ENCODE data around the gene ACTR3. TPM values are rescaled to one million over a fixed set of nuclear protein-coding genes. Genes with fewer than 3 reads are reported as not detected.
"Not testable (repeated sequence)": the region's sequence is repeated elsewhere in the genome, so short reads cannot be mapped to it uniquely, and the experiment has no call there.

ACTR3 gene
- total RNA-seq, 1 donor from 2014 or later = 117 TPM

DNA sequence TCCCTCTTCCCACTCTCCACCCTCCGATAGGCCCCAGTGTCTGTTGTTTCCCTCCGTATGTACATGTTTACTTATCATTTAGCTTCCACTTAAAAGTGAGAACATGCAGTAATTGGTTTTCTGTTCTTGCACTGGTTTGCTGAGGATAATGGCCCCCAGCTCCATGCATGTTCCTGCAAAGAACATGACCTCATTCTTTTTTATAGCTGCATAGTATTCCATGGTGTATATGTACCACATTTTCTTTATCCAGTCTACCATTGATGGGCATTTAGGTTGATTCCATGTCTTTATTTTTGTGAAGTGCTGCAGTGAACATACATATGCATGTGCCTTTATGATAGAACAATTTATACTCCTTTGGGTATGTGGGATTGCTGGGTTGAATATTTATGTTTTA, 55.9 kb downstream of the ACTR3 start:
- intact Hi-C loops (cut with micrococcal nuclease); ATAC-seq; DNase-seq: not testable (repeated sequence)

DNA sequence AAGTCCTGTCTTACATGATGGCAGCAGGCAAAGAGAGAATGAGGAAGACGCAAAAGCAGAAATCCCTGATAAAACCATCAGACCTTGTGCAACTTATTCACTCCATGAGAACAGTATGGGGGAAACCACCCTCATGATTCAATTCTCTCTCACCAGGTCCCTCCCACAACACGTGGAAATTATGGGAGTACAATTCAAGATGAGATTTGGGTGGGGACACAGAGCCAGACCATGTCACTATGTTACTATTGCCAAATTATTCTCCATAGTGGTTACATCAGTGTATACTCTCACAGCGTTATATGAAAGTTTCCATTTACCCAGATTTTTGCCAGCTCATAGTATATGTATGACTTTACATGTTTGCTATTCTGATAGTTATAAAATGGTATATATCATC, 61.0 kb downstream of the ACTR3 start:
- intact Hi-C loops (cut with micrococcal nuclease); ATAC-seq; DNase-seq: not testable (repeated sequence)

DNA sequence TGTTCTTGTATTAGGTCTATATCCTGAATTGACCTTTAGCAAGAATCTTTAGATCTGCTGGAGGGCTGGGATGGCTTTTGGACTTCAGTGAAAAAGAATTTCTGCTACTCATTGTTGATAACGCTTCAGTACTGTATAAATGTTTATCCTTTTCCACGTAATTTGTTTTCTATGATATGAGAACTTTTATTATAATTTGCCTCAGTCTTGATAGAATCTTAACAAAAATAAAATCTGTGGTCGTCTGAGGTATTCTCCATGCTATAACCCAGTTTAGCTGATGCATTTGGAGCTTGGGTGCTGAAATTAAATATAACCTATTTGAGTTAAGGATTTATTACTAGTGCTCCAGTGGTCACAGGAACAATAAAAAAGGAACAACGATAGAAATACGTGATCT, 71.1 kb downstream of the ACTR3 start:
- intact Hi-C loops (cut with micrococcal nuclease) = no loop called here
- DNase-seq (no peak), ATAC-seq (no peak)

DNA sequence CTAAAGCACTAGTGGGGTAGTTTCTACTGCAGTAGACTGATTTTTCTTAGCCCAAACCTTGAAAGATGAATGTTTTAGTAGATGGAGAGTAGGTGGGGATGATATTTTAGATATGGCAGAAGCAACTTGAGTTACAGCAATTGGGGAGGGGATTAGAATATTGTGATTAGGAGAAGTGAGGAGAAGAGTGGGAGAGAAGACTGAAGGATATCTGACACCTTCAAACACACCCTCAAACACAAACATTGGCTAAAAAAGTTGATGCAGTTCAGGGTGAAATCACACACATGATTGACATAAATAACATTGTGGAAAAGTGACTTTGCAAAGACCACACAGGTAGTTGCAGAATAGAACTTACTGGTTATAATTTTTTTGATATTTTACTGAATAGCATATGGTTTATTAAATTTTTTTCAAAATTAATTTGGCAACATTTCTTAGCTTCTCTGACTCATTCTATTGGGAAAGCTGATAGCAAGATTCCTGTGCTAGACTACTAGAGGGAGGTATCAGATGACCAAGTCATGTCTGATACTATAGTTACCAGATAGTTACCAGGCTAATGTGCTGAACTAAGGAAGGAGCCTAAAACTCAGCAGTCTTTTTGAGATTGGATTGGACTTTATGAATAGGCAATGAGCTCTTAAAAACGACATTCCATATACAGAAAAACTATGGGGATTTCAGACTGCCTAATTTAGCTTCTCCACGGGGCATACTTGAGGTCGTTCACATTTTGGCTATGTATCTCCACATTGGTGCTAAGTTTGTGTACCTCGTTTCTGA, 73.0 kb downstream of the ACTR3 start:
- intact Hi-C loops (cut with micrococcal nuclease) = no loop called here
- DNase-seq = no peak
- peak; percentile 37 for ATAC-seq

DNA sequence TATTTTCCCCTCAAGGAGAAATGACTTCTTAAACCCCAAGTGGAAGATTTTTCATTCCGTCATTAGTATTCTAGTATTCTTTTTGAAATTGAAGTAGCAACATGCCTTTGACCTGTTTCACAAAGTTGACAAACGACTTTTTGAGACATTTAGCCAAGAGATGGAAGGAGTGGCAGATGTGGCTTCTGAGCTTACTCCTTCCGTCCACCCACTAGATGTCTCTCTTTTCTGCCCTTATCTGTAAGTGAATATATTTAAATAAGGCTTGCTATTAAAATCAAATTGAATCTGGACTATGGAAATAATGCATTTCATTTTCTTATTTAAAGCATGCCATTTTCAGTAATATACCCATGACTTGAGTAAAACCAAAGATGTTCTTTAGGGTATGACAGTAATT, 74.1 kb downstream of the ACTR3 start:
- intact Hi-C loops (cut with micrococcal nuclease) = no loop called here

DNA sequence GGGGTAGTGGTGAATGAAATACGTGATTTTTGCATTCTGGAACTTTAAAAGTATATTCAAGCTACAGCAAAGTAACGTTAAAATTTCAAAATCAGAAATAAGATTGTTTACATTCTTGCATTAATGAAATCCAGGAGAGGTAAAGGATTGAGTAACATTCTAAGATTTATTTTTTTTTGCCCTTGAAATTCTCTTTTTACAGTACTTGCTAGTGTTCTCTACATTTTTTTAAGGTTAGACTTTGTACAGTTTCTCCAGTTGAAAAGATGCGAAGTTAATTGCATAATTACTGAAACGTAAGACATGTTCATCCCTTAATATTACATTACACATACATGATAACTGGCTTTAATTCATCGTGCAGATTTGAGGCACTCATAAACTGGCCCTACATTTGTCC, 74.5 kb downstream of the ACTR3 start:
- ATAC-seq (no peak), DNase-seq (no peak)
- intact Hi-C loops (cut with micrococcal nuclease) = no loop called here

More for the DNA sequence above, 74.1 kb downstream of the ACTR3 start:
- no peak for ATAC-seq
- no peak for DNase-seq

DNA sequence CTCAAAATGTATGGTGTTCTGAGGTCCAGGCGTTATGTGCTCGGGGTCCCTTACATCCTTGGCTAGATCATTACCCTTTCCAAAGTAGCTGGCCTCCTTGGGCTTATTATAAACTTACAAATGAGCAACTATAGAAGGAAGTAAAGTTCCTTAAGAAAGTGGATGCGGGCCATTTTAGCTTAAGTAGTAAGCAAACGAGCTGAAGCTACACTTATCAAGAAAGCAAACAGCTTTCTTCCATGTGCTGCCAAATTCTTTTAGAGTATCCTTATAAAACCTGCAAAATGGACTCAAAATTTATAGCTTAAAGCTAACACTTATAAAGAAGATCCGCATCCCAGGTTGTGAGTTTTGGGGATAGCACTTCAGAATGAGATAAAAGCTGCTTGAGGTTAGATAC, 75.3 kb downstream of the ACTR3 start:
- intact Hi-C loops (cut with micrococcal nuclease) = no loop called here

DNA sequence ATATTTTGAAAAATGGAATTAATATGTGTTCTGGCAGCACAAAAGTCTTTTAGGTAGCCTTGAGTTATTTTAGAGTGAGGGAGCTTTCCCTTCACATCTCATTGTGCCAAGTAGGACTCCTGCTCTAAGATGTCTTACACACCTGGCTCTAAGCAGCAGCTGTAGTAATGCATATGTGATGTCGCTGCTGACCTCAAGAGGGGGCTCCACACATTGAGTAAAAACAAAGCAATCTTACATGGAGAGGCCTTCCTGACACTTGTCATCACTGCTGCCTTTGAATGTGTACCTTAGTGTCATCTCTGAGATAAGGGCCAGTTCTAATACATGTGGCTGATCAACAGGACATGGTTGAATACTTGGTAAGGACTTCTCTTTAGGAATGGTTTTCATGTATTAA, 75.8 kb downstream of the ACTR3 start:
- intact Hi-C loops (cut with micrococcal nuclease) = no loop called here
- DNase-seq (no peak), ATAC-seq (peak; percentile 57)

More for the DNA sequence above, 75.3 kb downstream of the ACTR3 start:
- DNase-seq (no peak), ATAC-seq (no peak)

DNA sequence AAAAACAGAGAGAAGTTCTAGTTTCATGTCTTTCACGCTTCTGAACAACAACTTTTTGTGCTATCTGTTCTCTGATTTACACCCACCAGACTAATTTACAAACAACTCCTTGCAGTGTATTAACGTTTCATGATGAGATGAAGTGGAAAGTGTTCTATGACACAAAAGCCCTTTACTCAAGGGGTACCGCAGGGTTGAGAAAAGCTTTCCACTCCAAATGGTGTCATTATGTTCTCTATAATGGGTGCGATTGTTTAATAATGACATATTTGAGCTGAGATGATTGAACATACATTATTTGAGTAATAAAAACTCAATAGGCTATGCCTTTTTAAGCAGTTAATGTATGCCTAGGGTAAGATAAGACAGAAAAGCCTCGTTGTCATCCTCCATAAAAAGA, 76.3 kb downstream of the ACTR3 start:
- no peak for DNase-seq
- ATAC-seq = no peak
- intact Hi-C loops (cut with micrococcal nuclease) = no loop called here

DNA sequence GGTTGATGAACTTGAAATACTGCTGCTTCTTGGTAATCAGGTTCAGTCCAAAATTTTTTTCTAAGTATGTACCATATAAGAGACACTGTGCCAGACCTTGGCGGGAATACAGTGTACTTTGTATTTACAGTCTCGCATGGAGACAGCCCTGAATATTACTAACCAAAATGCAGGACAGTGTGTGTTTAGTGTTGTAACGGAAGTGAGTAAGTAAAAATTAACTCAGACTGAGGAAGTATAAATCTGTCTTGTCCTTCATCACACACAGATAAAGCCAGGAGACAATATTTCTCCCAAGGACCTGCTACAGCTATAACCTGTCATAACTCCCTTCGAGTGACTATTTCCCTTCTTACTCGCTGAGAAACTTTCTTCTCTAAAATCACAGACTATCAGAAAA, 76.9 kb downstream of the ACTR3 start:
- peak; percentile 56 for ATAC-seq
- intact Hi-C loops (cut with micrococcal nuclease) = no loop called here
- DNase-seq = no peak

DNA sequence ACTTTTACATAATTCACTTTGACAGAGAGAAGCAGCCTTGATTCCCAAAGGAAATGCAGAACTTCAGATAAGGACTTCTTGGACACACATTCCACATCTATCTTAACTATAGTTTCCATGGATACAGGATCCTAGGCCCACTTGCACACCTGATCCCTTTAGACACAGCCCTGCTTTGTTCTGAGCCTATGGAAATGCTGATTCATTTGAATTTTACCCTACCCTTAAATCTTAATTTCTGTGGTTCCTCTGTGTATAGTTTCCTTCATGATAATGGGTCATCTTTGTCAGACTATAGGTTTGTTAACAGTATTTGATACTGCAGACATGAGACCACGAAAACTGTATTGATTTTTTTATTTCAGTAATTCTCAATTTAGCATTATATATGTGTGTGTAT, 77.4 kb downstream of the ACTR3 start:
- intact Hi-C loops (cut with micrococcal nuclease) = no loop called here
- no peak for DNase-seq
- no peak for ATAC-seq

DNA sequence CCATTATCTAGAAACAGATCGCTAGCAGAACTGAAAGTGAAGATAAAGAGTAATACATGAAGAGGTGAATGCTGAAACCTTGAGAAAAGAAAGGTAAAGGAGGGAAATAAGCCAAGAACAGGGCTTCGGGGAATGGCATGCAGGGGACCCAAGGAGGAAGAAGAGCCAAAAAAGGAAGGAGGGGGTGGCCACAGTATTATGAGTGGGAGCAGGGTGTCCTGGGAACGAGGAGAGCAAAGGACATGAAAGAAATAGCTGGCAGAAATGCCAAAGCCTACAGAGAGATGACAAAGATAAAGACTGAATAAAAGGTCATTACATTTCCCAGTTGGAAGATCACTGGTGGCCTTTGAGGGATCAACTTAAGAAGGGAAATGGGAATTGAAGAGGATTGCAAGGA, 82.9 kb downstream of the ACTR3 start:
- intact Hi-C loops (cut with micrococcal nuclease) = no loop called here
- ATAC-seq (no peak), DNase-seq (no peak)

DNA sequence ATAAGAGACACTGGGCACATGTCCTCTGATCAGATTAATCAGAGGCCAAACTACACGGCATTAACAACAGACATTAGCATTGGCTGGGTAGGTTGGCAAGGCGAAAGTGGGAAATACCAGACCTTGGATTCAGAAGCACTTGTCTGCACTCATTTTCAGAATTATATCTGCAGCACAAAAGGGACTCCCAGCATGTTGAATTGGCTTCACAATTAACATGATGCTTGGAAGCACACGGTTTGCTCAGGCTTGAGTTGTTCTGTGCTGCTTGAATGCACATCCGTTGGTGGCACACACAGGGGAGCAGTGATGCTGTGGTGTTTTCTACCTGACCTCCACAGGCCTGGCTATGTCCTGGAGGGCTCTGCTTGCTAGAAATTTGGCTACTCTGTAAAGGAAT, 83.9 kb downstream of the ACTR3 start:
- intact Hi-C loops (cut with micrococcal nuclease) = no loop called here
- no peak for ATAC-seq

DNA sequence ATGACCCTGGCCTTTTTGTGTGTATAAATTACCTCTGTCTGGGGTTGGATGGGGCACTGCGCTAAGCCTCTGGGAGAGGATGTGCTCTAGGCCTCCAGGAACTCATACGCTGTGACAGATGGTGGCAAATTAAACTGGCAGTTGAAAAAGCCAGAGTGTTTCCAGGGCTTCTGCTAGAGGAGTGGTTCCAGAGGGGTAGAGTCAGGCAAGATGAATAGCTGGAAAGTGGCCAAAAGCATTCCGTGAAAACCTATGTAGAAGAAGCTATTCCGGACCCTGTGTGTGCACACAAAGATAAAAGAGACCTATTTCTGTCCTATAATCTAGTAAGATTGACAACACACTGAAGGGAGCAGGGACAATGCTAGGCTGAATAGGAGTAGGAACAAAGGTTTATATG, 84.8 kb downstream of the ACTR3 start:
- intact Hi-C loops (cut with micrococcal nuclease) = no loop called here

More for the DNA sequence above, 83.9 kb downstream of the ACTR3 start:
- no peak for DNase-seq

DNA sequence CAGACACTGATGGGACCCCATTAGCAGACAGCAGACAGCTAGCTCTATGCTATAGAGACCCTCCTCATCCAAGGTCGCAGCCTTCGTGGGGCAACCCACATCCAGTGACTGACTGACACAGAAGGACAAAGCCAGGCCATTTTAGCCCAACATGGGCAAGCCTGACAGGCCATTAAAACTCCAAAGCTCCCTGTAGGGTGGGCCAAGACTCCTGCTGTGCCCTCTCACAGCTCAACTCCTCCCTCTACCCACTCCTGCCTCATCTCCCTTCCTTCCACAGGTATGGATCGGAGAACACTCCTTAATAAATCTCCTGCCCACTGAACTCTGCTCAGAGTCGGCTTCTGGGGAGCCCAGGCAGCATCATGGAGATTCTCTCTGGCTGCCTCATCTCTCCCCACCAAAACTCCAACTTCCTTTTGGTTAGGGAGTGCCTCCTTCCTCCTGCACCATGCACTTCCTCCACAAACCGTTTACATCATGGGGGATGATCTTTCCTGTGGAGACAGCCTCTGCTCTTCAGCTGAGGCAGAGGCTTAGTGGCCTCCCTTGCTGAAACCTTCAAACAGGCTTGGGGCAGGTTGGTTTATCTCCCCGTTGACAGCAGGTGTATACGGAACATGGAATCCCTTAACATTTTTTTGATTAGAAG, 86.5 kb downstream of the ACTR3 start:
- intact Hi-C loops (cut with micrococcal nuclease) = no loop called here
- ATAC-seq (no peak), DNase-seq (no peak)

More for the DNA sequence above, 84.8 kb downstream of the ACTR3 start:
- no peak for ATAC-seq
- no peak for DNase-seq

DNA sequence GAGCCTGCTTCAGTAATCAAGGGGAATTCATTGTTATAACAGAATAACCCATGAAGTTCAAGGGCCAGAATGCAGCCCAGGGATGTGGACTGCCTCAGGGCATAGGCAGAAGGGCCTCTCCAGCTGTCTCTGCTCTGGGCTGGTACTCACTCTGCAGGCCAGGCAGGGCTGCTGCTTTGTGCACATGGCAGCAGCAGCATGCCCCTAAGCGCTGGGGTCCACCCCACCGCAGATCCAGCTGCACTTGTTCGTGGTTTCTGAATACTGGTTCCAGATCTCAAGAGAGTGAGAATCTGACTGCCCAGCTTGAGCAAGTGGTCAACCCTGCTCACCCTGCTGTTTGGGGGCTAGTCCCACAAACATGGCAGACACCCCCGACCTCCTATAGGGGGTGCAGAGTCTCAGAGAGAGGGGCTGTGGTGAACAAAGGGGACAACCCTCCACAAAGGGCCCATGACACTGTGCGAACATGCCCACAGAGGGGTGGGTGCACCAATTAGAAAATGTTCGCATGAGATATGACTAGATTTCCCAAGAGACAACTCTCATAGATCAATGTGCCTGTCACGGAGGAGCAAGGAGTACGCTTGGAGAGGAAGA, 87.3 kb downstream of the ACTR3 start:
- DNase-seq = no peak
- intact Hi-C loops (cut with micrococcal nuclease) = no loop called here
- ATAC-seq = no peak

DNA sequence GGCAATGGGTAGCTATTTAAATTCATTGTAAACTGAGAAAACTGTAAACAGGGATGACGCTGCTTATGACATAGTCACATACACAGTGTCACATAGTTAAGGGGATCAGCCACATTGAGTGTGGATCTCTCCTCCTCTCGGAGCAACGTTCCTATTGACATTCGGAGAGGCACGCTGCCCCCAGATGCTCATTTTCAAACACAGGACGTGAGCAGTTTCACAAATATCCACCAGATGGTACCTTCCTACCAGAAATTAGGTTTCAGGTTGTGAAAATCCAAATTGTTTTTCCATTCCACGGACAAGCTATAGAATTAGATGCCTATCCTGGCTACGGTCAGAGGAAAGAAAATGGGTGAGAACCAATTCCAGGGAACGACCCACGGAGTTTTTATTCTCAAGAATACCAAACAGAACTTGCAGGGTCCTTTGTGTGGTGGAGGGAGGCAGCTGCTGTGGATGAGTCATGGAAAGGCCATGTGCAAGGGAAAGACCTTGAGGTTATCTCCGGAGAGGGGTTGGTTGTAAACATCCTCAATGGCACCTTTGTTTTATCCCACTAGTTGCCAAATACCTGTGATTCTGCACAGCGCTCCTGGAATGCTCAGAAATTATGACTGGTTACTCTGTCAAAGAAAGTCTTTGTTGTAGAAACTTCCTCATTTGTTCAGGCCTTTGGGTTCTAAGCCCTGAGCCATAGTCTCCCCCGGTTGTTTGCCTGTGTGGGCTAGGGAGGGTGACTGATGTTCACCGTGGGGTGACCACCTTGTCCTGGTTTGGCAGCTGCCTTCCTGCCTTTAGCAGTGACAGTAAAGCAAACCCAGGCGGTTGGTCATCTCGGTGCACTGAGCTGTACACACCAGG, 88.0 kb downstream of the ACTR3 start:
- intact Hi-C loops (cut with micrococcal nuclease) = no loop called here
- ATAC-seq = no peak
- DNase-seq = no peak

DNA sequence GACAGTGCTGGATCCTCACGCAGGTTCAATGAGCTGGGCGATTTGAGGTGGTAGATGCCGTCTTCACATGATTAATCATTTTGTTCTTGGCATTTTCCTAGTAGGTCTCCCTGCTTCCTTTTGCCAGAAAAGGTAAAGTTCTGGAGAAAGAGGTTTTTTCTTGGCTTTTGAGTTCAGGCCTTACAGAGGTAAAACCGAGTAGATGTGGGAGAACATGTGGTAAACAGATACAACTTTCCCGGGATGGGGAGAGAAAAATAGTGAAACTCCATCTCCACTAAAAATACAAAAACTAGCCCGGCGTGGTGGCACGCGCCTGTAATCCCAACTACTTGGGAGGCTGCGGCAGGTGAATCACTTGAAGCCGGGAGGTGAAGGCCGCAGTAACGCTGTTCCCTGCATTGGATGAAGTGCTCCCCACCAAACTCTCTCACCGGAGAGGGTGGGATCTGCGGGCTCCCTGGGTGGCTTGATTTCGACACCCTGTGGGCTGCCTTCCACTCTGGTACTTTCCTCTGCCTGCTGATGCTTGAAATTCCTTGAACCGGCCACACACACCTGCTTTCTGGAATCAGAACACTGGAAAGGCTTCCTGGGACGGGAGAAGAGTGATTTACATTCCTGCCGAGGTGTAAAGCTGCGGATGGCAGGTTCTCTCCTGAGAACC, 88.8 kb downstream of the ACTR3 start:
- ATAC-seq (no peak), DNase-seq (no peak)
- intact Hi-C loops (cut with micrococcal nuclease) = no loop called here

Data from left ventricle myocardium superior (tissue), 1 donor.